GM19452 (cell line): ENCODE measurements around the gene PPP2R5E.
"Not testable (repeated sequence)": the region's sequence is repeated elsewhere in the genome, so short reads cannot be mapped to it uniquely, and the experiment has no call there.

ENCODE experiments used
- ATAC-seq: cut with Tn5 transposase; IDR thresholded peaks from one replicate; pipeline ENCODE4 v1.9.1; 2021; ENCODE audit not compliant: unreplicated experiment

Gene PPP2R5E

GRCh38 chr14:63543000-63543825 lies at the start of gene PPP2R5E:
Gene PPP2R5E (minus strand): TSS chr14:63543377. CDS start chr14:63539685, 3,692 bp downstream.
- ATAC-seq = peak; percentile 98

- not testable (repeated sequence) for ATAC-seq
These were observed 39.9 kb upstream of the PPP2R5E start for GRCh38 chr14:63583046-63583445.

GRCh38 chr14:63581491-63581890 lies 38.3 kb upstream of the PPP2R5E start:
- ATAC-seq = no peak

- ATAC-seq = no peak
These were observed 35.1 kb upstream of the PPP2R5E start for GRCh38 chr14:63578300-63578699.

- no peak for ATAC-seq
These were observed 30.4 kb upstream of the PPP2R5E start for GRCh38 chr14:63573581-63573980.

- ATAC-seq = no peak
These were observed 22.3 kb upstream of the PPP2R5E start for GRCh38 chr14:63565448-63565847.

- ATAC-seq = no peak
These were observed 21.1 kb upstream of the PPP2R5E start for GRCh38 chr14:63564318-63564717.

- ATAC-seq = no peak
These were observed 20.3 kb upstream of the PPP2R5E start for GRCh38 chr14:63563370-63564026.

GRCh38 chr14:63562405-63562804 lies 19.2 kb upstream of the PPP2R5E start:
- no peak for ATAC-seq

GRCh38 chr14:63555572-63555971 lies 12.4 kb upstream of the PPP2R5E start:
- ATAC-seq = no peak

- ATAC-seq = no peak
These were observed 8.2 kb upstream of the PPP2R5E start for GRCh38 chr14:63551332-63551731.

GRCh38 chr14:63547798-63548335 lies 4.7 kb upstream of the PPP2R5E start:
- no peak for ATAC-seq

GRCh38 chr14:63545431-63545830 lies 2.3 kb upstream of the PPP2R5E start:
- no peak for ATAC-seq

- ATAC-seq = no peak
These were observed 1.6 kb upstream of the PPP2R5E start for GRCh38 chr14:63544591-63545299.

- peak; percentile 11 for ATAC-seq
These were observed 739 bp upstream of the PPP2R5E start for GRCh38 chr14:63543826-63544406.

GRCh38 chr14:63542231-63542999 lies 762 bp downstream of the PPP2R5E start:
- ATAC-seq = peak; percentile 9

- ATAC-seq = no peak
These were observed 7.3 kb downstream of the PPP2R5E start for GRCh38 chr14:63535918-63536317.

GRCh38 chr14:63533474-63533873 lies 9.7 kb downstream of the PPP2R5E start:
- ATAC-seq = no peak

GRCh38 chr14:63524537-63525155 lies 18.5 kb downstream of the PPP2R5E start:
- ATAC-seq = peak; percentile 97
